Testis (tissue), 3 donors: ENCODE measurements around the gene PRKN. TPM values are rescaled to one million over a fixed set of nuclear protein-coding genes. Genes with fewer than 3 reads are reported as not detected.

ENCODE experiments used
- DNase-seq: peaks from one replicate; pipeline ENCODE4 v3.0.0-alpha.2; 2019
- H3K27ac ChIP-seq, 2 donors: fragments of 200-600 bp; sonication (generic); one replicate each; pipeline ENCODE4 v1.5.1; 2019
- H3K27me3 ChIP-seq: fragments of 200-600 bp; sonication (generic); one replicate; pipeline ENCODE4 v1.5.1; 2019
- H3K36me3 ChIP-seq: fragments of 200-600 bp; sonication (generic); one replicate; pipeline ENCODE4 v1.5.1; 2017; ENCODE audit warnings: low read depth; ENCODE audit errors: missing control alignments
- H3K4me1 ChIP-seq: fragments of 200-600 bp; sonication (generic); one replicate; pipeline ENCODE4 v1.5.1; 2019
- H3K4me3 ChIP-seq, 2 donors: fragments of 200-600 bp; sonication (generic); one replicate each; pipeline ENCODE4 v1.5.1; 2017 to 2019
- H3K9me3 ChIP-seq: fragments of 200-600 bp; sonication (generic); one replicate; pipeline ENCODE4 v1.5.1; 2017
- CTCF ChIP-seq, 3 experiments: fragments of 450-650 bp in 2 of 3; fragments of 200-600 bp in 1 of 3; sonication (generic) in 1 of 3; IDR thresholded peaks; one replicate each; pipeline ENCODE4 v1.5.1; 2016 to 2019; ENCODE audit warnings: antibody characterized with exemption in 3 of 3, mild to moderate bottlenecking in 2 of 3, moderate library complexity in 1 of 3
- POLR2A ChIP-seq: fragments of 450-650 bp; IDR thresholded peaks from one replicate; pipeline ENCODE4 v1.6.1; 2017; ENCODE audit warnings: antibody characterized with exemption, mild to moderate bottlenecking, moderate library complexity
- WGBS, 2 donors: methylation state at CpG; one replicate each; pipeline ENCODE4 v1.1.5; 2018; 5-methylcytosine and 5-hydroxymethylcytosine counted together
- intact Hi-C: fragments of 100-400 bp; cut with DNase I; formaldehyde crosslinking; loops from one replicate; pipeline ENCODE4 v1.15.1; 2023; ENCODE audit warnings: low total_unique reads
- polyA plus RNA-seq: library from polyadenylated mRNA; stranded (reverse); fragments of 350-450 nt; fragmentation: Illumina TruSeq; extraction: RNeasy Lipid Tissue Mini Kit (QIAGEN cat#74804); gene quantifications from one replicate; pipeline ENCODE4 v1.2.3, GENCODE V29; 2014; ENCODE audit warnings: low read depth, low replicate concordance; ENCODE audit not compliant: insufficient read depth
- total RNA-seq, 2 donors: library from RNA; depleted of rRNA; stranded (reverse); fragments of >200 nt; gene quantifications; one replicate each; pipeline ENCODE4 v1.2.3, GENCODE V29; 2016

The PRKN gene
- total and polyA plus RNA-seq, 3 donors from 2014 or later, result 19.1 to 34.5 (median 28.8) TPM

- Histone ChIP-seq H3K27ac (no peak overlapping the region), H3K27me3 (no peaks in the 10 kb centered on the region), H3K4me1 (no peaks in the 10 kb centered on the region), H3K36me3 (no peaks in the 10 kb centered on the region), H3K4me3 (no peak overlapping the region), H3K9me3 (no peaks in the 10 kb centered on the region)
- 96 to 99% methylated on average over 3 of the region's 3 CpGs for WGBS, 2 donors
- no peak for DNase-seq
- intact Hi-C loops, result no loop called here
- TF ChIP-seq CTCF (IDR thresholded peaks at IDR 0.05), result no peak
- no peak for TF ChIP-seq POLR2A
These were observed 1118.8 kb downstream of the PRKN start for GRCh38 chr6:161608771-161609170.

- Histone ChIP-seq H3K27ac (no peak overlapping the region), H3K4me1 (no peaks in the 10 kb centered on the region), H3K27me3 (no peaks in the 10 kb centered on the region), H3K36me3 (no peaks in the 10 kb centered on the region), H3K4me3 (no peak overlapping the region), H3K9me3 (no peaks in the 10 kb centered on the region)
- TF ChIP-seq POLR2A, result no peak
- TF ChIP-seq CTCF (IDR thresholded peaks at IDR 0.05), result no peak
- intact Hi-C loops, result no loop called here
- DNase-seq, result peak; percentile 28
- 82 to 84% methylated on average over 6 of the region's 6 CpGs for WGBS, 2 donors
These were observed 1119.8 kb downstream of the PRKN start for GRCh38 chr6:161607696-161608297.

GRCh38 chr6:161602359-161602758 lies 1125.2 kb downstream of the PRKN start:
- intact Hi-C loops, result no loop called here
- TF ChIP-seq POLR2A (no peak), CTCF (IDR thresholded peaks at IDR 0.05) (no peak)
- no peak for DNase-seq
- Histone ChIP-seq H3K27ac (no peak overlapping the region), H3K27me3 (no peaks in the 10 kb centered on the region), H3K4me1 (no peaks in the 10 kb centered on the region), H3K4me3 (no peak overlapping the region), H3K36me3 (no peaks in the 10 kb centered on the region), H3K9me3 (no peaks in the 10 kb centered on the region)
- WGBS, 2 donors, result 83 to 88% methylated on average over 1 of the region's 1 CpG

GRCh38 chr6:161598896-161599295 lies 1128.7 kb downstream of the PRKN start:
- Histone ChIP-seq H3K4me3 (no peak overlapping the region), H3K27me3 (no peaks in the 10 kb centered on the region), H3K36me3 (no peaks in the 10 kb centered on the region), H3K27ac (no peak overlapping the region), H3K4me1 (no peaks in the 10 kb centered on the region), H3K9me3 (no peaks in the 10 kb centered on the region)
- no peak for TF ChIP-seq POLR2A
- TF ChIP-seq CTCF (IDR thresholded peaks at IDR 0.05), result no peak
- no peak for DNase-seq
- 85 to 96% methylated on average over 2 of the region's 2 CpGs for WGBS, 2 donors
- intact Hi-C loops, result no loop called here
